Esophagus (tissue), 2 donors: Measurements from ENCODE around the gene TRAPPC12. TPM values are rescaled to one million over a fixed set of nuclear protein-coding genes. Genes with fewer than 3 reads are reported as not detected.
A peak's percentile ranks its signal among the peaks of the same experiment; 100 is the strongest.

Source experiments
- H3K27ac ChIP-seq, 2 donors: one replicate each; pipeline ENCODE4 v1.5.1; 2013; ENCODE audit warnings: low read depth in 2 of 2, mild to moderate bottlenecking in 2 of 2, inconsistent platforms in 1 of 2, low read length in 1 of 2, moderate library complexity in 1 of 2
- H3K27me3 ChIP-seq, 2 donors: one replicate each; pipeline ENCODE4 v1.6.1; 2013; ENCODE audit warnings: low read length in 2 of 2, control low read depth in 1 of 2, mild to moderate bottlenecking in 1 of 2; ENCODE audit not compliant: insufficient read depth in 2 of 2, control insufficient read depth in 1 of 2
- H3K36me3 ChIP-seq, 2 donors: one replicate each; pipeline ENCODE4 v1.6.1; 2013; ENCODE audit warnings: low read length in 1 of 2; ENCODE audit not compliant: control insufficient read depth in 2 of 2, insufficient read depth in 2 of 2
- H3K4me1 ChIP-seq, 2 donors: one replicate each; pipeline ENCODE4 v1.6.1; 2013; ENCODE audit warnings: low read length in 1 of 2; ENCODE audit not compliant: control insufficient read depth in 2 of 2, insufficient read depth in 2 of 2
- H3K4me3 ChIP-seq, 2 donors: one replicate each; pipeline ENCODE4 v1.5.1; 2013; ENCODE audit warnings: low read length in 2 of 2, mild to moderate bottlenecking in 2 of 2, low read depth in 1 of 2, moderate library complexity in 1 of 2
- H3K9me3 ChIP-seq, 2 donors: one replicate each; pipeline ENCODE4 v1.6.1; 2013; ENCODE audit warnings: mild to moderate bottlenecking in 2 of 2, low read depth in 1 of 2, low read length in 1 of 2, moderate library complexity in 1 of 2; ENCODE audit not compliant: control insufficient read depth in 2 of 2, insufficient read depth in 1 of 2
- WGBS, 2 donors: extraction: QIAGEN DNeasy Blood & Tissue Kit; methylation state at CpG; one replicate each; pipeline ENCODE4 v1.1.7; 2013; 5-methylcytosine and 5-hydroxymethylcytosine counted together
- polyA plus RNA-seq, 2 donors: library from polyadenylated mRNA; stranded (reverse); fragments of 200-250 nt; gene quantifications; one replicate each; pipeline ENCODE4 v1.2.3, GENCODE V29; 2013
- donor health status: healthy with polysubstance abuse.
- donor health status: Bipolar disorder and iron deficiency.

TRAPPC12 gene
- polyA plus RNA-seq: 10 to 100 TPM; 43.6 to 64.2 TPM

GRCh38 chr2:3379647-3380534, at the start of gene TRAPPC12:
Gene TRAPPC12, plus strand, starts transcription at chr2:3379694. Its CDS starts 7,930 bp downstream, at chr2:3387624.
- 0 to 1% methylated on average over 60 to 61 of the region's 61 CpGs for WGBS, 2 donors
- peak within 1 kb of the TSS; percentile 75 to 92 for H3K4me3 ChIP-seq
- peaks cover 0 to 6% of the 10 kb centered on the region in 2 donors for H3K4me1 ChIP-seq

GRCh38 chr2:3332133-3332532, 47.4 kb upstream of the TRAPPC12 start:
- H3K4me3 ChIP-seq: no peak overlapping the region
- 88 to 90% methylated on average over 8 of the region's 8 CpGs for WGBS, 2 donors
- no peaks in the 10 kb centered on the region for H3K27me3 ChIP-seq
- peaks cover 0 to 18% of the 10 kb centered on the region in 2 donors for H3K36me3 ChIP-seq
- H3K9me3 ChIP-seq: peaks cover 0 to 3% of the 10 kb centered on the region in 2 donors
- H3K4me1 ChIP-seq: no peaks in the 10 kb centered on the region
- no peak overlapping the region for H3K27ac ChIP-seq

More at GRCh38 chr2:3379647-3380534, at the start of gene TRAPPC12:
- Histone ChIP-seq H3K9me3 (peaks cover 0 to 4% of the 10 kb centered on the region in 2 donors), H3K36me3 (no peaks in the 10 kb centered on the region), H3K27me3 (no peaks in the 10 kb centered on the region), H3K27ac (peak within 1 kb of the TSS; percentile 97)

- 82 to 85% methylated on average over 24 of the region's 24 CpGs for WGBS, 2 donors
- H3K27me3 ChIP-seq: no peaks in the 10 kb centered on the region
These were observed 44.8 kb upstream of the TRAPPC12 start for GRCh38 chr2:3334392-3335345.

GRCh38 chr2:3336844-3337243, 42.6 kb upstream of the TRAPPC12 start:
- Histone ChIP-seq H3K36me3 (peaks cover 0 to 17% of the 10 kb centered on the region in 2 donors), H3K27ac (no peak overlapping the region), H3K27me3 (no peaks in the 10 kb centered on the region), H3K9me3 (peaks cover 0 to 2% of the 10 kb centered on the region in 2 donors), H3K4me1 (no peaks in the 10 kb centered on the region), H3K4me3 (no peak overlapping the region)
- WGBS, 2 donors: 97 to 100% methylated on average over 2 of the region's 2 CpGs

More at GRCh38 chr2:3334392-3335345, 44.8 kb upstream of the TRAPPC12 start:
- Histone ChIP-seq H3K4me1 (no peaks in the 10 kb centered on the region), H3K9me3 (peaks cover 0 to 6% of the 10 kb centered on the region in 2 donors), H3K4me3 (no peak overlapping the region), H3K27ac (no peak overlapping the region), H3K36me3 (peaks cover 0 to 21% of the 10 kb centered on the region in 2 donors)

GRCh38 chr2:3338340-3338739, 41.2 kb upstream of the TRAPPC12 start:
- Histone ChIP-seq H3K4me3 (no peak overlapping the region), H3K9me3 (peaks cover 0 to 2% of the 10 kb centered on the region in 2 donors), H3K36me3 (peaks cover 0 to 20% of the 10 kb centered on the region in 2 donors), H3K4me1 (no peaks in the 10 kb centered on the region), H3K27ac (no peak overlapping the region), H3K27me3 (no peaks in the 10 kb centered on the region)
- WGBS, 2 donors: 91 to 95% methylated on average over 10 of the region's 10 CpGs

GRCh38 chr2:3340144-3340543, 39.4 kb upstream of the TRAPPC12 start:
- Histone ChIP-seq H3K4me1 (no peaks in the 10 kb centered on the region), H3K9me3 (peaks cover 0 to 2% of the 10 kb centered on the region in 2 donors), H3K27me3 (no peaks in the 10 kb centered on the region), H3K27ac (no peak overlapping the region), H3K4me3 (no peak overlapping the region), H3K36me3 (peaks cover 0 to 16% of the 10 kb centered on the region in 2 donors)
- WGBS, 2 donors: 97% methylated on average over 10 of the region's 10 CpGs

- peaks cover 0 to 2% of the 10 kb centered on the region in 2 donors for H3K9me3 ChIP-seq
- peaks cover 0 to 11% of the 10 kb centered on the region in 2 donors for H3K36me3 ChIP-seq
- no peaks in the 10 kb centered on the region for H3K4me1 ChIP-seq
- H3K27ac ChIP-seq: no peak overlapping the region
- H3K4me3 ChIP-seq: no peak overlapping the region
- no peaks in the 10 kb centered on the region for H3K27me3 ChIP-seq
- 95 to 96% methylated on average over 8 of the region's 8 CpGs for WGBS, 2 donors
These were observed 38.2 kb upstream of the TRAPPC12 start for GRCh38 chr2:3341336-3341735.

GRCh38 chr2:3342324-3342723, 37.2 kb upstream of the TRAPPC12 start:
- peaks cover 0 to 2% of the 10 kb centered on the region in 2 donors for H3K9me3 ChIP-seq
- no peak overlapping the region for H3K27ac ChIP-seq
- no peaks in the 10 kb centered on the region for H3K4me1 ChIP-seq
- peaks cover 0 to 11% of the 10 kb centered on the region in 2 donors for H3K36me3 ChIP-seq
- no peaks in the 10 kb centered on the region for H3K27me3 ChIP-seq
- 94 to 95% methylated on average over 9 of the region's 9 CpGs for WGBS, 2 donors
- no peak overlapping the region for H3K4me3 ChIP-seq

GRCh38 chr2:3343012-3343411, 36.5 kb upstream of the TRAPPC12 start:
- Histone ChIP-seq H3K4me1 (no peaks in the 10 kb centered on the region), H3K36me3 (peaks cover 0 to 10% of the 10 kb centered on the region in 2 donors), H3K27me3 (no peaks in the 10 kb centered on the region), H3K27ac (no peak overlapping the region), H3K9me3 (no peaks in the 10 kb centered on the region), H3K4me3 (no peak overlapping the region)
- WGBS, 2 donors: 88 to 89% methylated on average over 11 of the region's 11 CpGs
